Measurements from ENCODE around the gene UBE2D1. TPM values are rescaled to one million over a fixed set of nuclear protein-coding genes. Genes with fewer than 3 reads are reported as not detected.

The UBE2D1 gene
- total and polyA plus RNA-seq, 9 of the 15 experiments (the other 6 are each of a cell fraction or from before 2014, with no cell fraction given), result 4.1 to 24.4 (median 12.3) TPM

DNA sequence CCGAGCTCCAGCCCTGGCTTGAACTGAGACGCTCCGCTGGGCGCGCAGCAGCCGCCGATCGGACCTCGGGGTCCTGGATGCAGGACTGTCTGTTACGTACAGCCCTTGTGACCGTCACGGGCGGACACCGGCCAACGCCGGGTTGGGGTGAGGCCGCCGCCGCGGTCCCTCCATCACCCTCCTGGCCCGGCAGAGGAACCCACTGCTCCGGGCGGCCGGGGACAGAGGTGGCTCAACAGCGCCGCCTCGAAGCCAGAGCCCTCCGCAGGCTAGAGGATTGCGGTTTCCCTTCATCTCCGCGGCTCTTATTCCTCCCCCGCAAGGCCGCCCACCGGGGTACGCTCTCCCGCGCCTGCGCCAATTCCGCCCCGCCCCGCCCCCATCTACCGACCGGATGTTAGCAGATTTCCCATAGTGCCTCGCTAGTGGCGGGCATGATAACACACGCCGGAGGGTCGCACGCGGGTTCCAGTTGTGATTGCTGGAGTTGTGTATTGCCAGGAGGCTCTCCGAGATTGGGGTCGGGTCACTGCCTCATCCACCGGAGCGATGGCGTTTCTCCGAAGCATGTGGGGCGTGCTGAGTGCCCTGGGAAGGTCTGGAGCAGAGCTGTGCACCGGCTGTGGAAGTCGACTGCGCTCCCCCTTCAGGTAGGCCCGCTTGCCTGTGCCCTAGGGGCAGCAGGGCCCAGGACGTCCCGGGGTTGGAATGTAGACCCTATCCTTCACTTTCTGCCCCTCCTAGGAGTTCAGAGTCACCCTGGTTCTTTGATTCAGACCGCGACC is 50.4 kb downstream of the UBE2D1 start, which contains the start of gene TFAM (continued):
- TF ChIP-seq, protein P1, sequence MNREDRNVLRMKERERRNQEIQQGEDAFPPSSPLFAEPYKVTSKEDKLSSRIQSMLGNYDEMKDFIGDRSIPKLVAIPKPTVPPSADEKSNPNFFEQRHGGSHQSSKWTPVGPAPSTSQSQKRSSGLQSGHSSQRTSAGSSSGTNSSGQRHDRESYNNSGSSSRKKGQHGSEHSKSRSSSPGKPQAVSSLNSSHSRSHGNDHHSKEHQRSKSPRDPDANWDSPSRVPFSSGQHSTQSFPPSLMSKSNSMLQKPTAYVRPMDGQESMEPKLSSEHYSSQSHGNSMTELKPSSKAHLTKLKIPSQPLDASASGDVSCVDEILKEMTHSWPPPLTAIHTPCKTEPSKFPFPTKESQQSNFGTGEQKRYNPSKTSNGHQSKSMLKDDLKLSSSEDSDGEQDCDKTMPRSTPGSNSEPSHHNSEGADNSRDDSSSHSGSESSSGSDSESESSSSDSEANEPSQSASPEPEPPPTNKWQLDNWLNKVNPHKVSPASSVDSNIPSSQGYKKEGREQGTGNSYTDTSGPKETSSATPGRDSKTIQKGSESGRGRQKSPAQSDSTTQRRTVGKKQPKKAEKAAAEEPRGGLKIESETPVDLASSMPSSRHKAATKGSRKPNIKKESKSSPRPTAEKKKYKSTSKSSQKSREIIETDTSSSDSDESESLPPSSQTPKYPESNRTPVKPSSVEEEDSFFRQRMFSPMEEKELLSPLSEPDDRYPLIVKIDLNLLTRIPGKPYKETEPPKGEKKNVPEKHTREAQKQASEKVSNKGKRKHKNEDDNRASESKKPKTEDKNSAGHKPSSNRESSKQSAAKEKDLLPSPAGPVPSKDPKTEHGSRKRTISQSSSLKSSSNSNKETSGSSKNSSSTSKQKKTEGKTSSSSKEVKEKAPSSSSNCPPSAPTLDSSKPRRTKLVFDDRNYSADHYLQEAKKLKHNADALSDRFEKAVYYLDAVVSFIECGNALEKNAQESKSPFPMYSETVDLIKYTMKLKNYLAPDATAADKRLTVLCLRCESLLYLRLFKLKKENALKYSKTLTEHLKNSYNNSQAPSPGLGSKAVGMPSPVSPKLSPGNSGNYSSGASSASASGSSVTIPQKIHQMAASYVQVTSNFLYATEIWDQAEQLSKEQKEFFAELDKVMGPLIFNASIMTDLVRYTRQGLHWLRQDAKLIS (CRISPR knock-in tag; IDR thresholded peaks at IDR 0.05), result peak; percentile 86
- TF ChIP-seq, protein P2, sequence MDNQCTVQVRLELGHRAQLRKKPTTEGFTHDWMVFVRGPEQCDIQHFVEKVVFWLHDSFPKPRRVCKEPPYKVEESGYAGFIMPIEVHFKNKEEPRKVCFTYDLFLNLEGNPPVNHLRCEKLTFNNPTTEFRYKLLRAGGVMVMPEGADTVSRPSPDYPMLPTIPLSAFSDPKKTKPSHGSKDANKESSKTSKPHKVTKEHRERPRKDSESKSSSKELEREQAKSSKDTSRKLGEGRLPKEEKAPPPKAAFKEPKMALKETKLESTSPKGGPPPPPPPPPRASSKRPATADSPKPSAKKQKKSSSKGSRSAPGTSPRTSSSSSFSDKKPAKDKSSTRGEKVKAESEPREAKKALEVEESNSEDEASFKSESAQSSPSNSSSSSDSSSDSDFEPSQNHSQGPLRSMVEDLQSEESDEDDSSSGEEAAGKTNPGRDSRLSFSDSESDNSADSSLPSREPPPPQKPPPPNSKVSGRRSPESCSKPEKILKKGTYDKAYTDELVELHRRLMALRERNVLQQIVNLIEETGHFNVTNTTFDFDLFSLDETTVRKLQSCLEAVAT (IDR thresholded peaks at IDR 0.05), result peak; percentile 32 to 93
- TF ChIP-seq, protein P3, sequence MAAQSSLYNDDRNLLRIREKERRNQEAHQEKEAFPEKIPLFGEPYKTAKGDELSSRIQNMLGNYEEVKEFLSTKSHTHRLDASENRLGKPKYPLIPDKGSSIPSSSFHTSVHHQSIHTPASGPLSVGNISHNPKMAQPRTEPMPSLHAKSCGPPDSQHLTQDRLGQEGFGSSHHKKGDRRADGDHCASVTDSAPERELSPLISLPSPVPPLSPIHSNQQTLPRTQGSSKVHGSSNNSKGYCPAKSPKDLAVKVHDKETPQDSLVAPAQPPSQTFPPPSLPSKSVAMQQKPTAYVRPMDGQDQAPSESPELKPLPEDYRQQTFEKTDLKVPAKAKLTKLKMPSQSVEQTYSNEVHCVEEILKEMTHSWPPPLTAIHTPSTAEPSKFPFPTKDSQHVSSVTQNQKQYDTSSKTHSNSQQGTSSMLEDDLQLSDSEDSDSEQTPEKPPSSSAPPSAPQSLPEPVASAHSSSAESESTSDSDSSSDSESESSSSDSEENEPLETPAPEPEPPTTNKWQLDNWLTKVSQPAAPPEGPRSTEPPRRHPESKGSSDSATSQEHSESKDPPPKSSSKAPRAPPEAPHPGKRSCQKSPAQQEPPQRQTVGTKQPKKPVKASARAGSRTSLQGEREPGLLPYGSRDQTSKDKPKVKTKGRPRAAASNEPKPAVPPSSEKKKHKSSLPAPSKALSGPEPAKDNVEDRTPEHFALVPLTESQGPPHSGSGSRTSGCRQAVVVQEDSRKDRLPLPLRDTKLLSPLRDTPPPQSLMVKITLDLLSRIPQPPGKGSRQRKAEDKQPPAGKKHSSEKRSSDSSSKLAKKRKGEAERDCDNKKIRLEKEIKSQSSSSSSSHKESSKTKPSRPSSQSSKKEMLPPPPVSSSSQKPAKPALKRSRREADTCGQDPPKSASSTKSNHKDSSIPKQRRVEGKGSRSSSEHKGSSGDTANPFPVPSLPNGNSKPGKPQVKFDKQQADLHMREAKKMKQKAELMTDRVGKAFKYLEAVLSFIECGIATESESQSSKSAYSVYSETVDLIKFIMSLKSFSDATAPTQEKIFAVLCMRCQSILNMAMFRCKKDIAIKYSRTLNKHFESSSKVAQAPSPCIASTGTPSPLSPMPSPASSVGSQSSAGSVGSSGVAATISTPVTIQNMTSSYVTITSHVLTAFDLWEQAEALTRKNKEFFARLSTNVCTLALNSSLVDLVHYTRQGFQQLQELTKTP (IDR thresholded peaks at IDR 0.05; ENCODE audit: low read depth in 1 of 2, partially characterized antibody in 2 of 2), result peak in 1 of 2 experiments; percentile 73
- TF ChIP-seq YY1 (IDR thresholded peaks at IDR 0.05; ENCODE audit: borderline replicate concordance in 1 of 3, control insufficient read depth in 1 of 3, extremely low read depth in 1 of 3, insufficient read depth in 3 of 3, insufficient read length in 1 of 3, insufficient replicate concordance in 2 of 3, low read depth in 1 of 3, low read length in 2 of 3) (peak in 2 of 3 experiments; percentile 66 to 74), SIN3A (IDR thresholded peaks at IDR 0.05; ENCODE audit: borderline replicate concordance in 2 of 2, control insufficient read depth in 1 of 2, low read depth in 2 of 2, low read length in 2 of 2) (peak in 1 of 2 experiments; percentile 90; a peak in 2 of 4 replicates), TBP (optimal IDR thresholded peaks at IDR 0.05; ENCODE audit: low read depth, low read length) (peak; percentile 90), GATA2 (CRISPR knock-in tag; IDR thresholded peaks at IDR 0.05) (no peak), ZNF133 (CRISPR knock-in tag; IDR thresholded peaks at IDR 0.05) (no peak), HMG20B (CRISPR knock-in tag; IDR thresholded peaks at IDR 0.05) (no peak), ZNF778 (CRISPR knock-in tag; IDR thresholded peaks at IDR 0.05) (no peak), PPARD (CRISPR knock-in tag; IDR thresholded peaks at IDR 0.05) (no peak), ZKSCAN1 (IDR thresholded peaks at IDR 0.05; ENCODE audit: low read depth, low read length) (no peak; the same call in none of the 2 replicates), KLF16 (IDR thresholded peaks at IDR 0.05) (peak; percentile 79)
- TF ChIP-seq, protein P4, sequence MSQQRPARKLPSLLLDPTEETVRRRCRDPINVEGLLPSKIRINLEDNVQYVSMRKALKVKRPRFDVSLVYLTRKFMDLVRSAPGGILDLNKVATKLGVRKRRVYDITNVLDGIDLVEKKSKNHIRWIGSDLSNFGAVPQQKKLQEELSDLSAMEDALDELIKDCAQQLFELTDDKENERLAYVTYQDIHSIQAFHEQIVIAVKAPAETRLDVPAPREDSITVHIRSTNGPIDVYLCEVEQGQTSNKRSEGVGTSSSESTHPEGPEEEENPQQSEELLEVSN (IDR thresholded peaks at IDR 0.05; ENCODE audit: borderline replicate concordance in 1 of 2, extremely low read depth in 1 of 2, insufficient read depth in 1 of 2, insufficient read length in 1 of 2, low read depth in 1 of 2, low read length in 1 of 2, poor library complexity in 1 of 2, severe bottlenecking in 1 of 2), result peak; percentile 50 to 64

Measured in K562 (cell line).